T-cell (primary cell): ENCODE measurements around the gene LGI4. TPM values are rescaled to one million over a fixed set of nuclear protein-coding genes. Genes with fewer than 3 reads are reported as not detected.
A peak's percentile ranks its signal among the peaks of the same experiment; 100 is the strongest.

Experiments
- ATAC-seq, 4 experiments: fragments of 200-7000 bp in 3 of 4; fragments of 150-1000 bp in 1 of 4; cut with Tn5 transposase; replicated peaks in 1 of 4; 1 replicate in 3 of 4; 2 replicates in 1 of 4; pipeline ENCODE4 v1.10.0; 2021; ENCODE audit warnings: moderate library complexity in 3 of 4, mild to moderate bottlenecking in 2 of 4, moderate number of reproducible peaks in 1 of 4
- CTCF ChIA-PET, 2 donors: fragments of 300-600 bp; sonication (Branson Sonifier 250); formaldehyde crosslinking; loops; one replicate each; lab custom pipeline; 2022; ENCODE audit warnings: antibody characterized with exemption in 2 of 2; lab: Charles Lee
- POLR2A ChIA-PET, 2 donors: fragments of 300-600 bp; sonication (Branson Sonifier 250); formaldehyde crosslinking; loops; one replicate each; lab custom pipeline; 2022; ENCODE audit warnings: antibody characterized with exemption in 2 of 2; lab: Charles Lee
- DNase-seq, 35 experiments: peaks; one replicate each; pipeline versions ENCODE4 v3.0.0 to v3.0.0-alpha.2; 2013 to 2023
- H3K27ac ChIP-seq: one replicate; pipeline ENCODE4 v1.5.1; 2013; ENCODE audit warnings: low read length
- H3K27me3 ChIP-seq, 2 experiments: replicated peaks in 1 of 2; 1 replicate in 1 of 2; 2 replicates in 1 of 2; pipeline versions ENCODE4 v1.6.1 to v1.7.0; 2013; ENCODE audit warnings: low read length in 1 of 2, mixed read lengths in 1 of 2; ENCODE audit not compliant: control insufficient read depth in 2 of 2, insufficient read depth in 2 of 2; ENCODE audit errors: extremely low read depth in 1 of 2
- H3K36me3 ChIP-seq, 2 donors: 1 replicate in 1 of 2; 2 replicates in 1 of 2; pipeline versions ENCODE4 v1.6.1 to v1.7.0; 2013; ENCODE audit warnings: low read length in 1 of 2; ENCODE audit not compliant: control insufficient read depth in 2 of 2, insufficient read depth in 1 of 2; ENCODE audit errors: extremely low read depth in 1 of 2
- H3K4me1 ChIP-seq, 2 experiments: 1 replicate in 1 of 2; 2 replicates in 1 of 2; pipeline versions ENCODE4 v1.6.1 to v1.7.0; 2013; ENCODE audit warnings: low read length in 2 of 2, mixed read lengths in 1 of 2; ENCODE audit not compliant: insufficient read depth in 2 of 2, control insufficient read depth in 1 of 2; ENCODE audit errors: extremely low read depth in 1 of 2
- H3K4me3 ChIP-seq, 2 donors: 1 replicate in 1 of 2; 2 replicates in 1 of 2; pipeline versions ENCODE4 v1.5.1 to v1.7.0; 2013; ENCODE audit warnings: mild to moderate bottlenecking in 2 of 2, low read length in 1 of 2, moderate library complexity in 1 of 2; ENCODE audit not compliant: control insufficient read depth in 1 of 2; ENCODE audit errors: extremely low read depth in 1 of 2
- H3K9me3 ChIP-seq: 2 replicates; pipeline ENCODE4 v1.7.0; 2013
- H3K27ac Mint-ChIP-seq, 2 donors: one replicate each; pipeline ENCODE4 v1.8.0; 2020 to 2021; ENCODE audit warnings: mild to moderate bottlenecking in 2 of 2, mixed read lengths in 2 of 2
- H3K27me3 Mint-ChIP-seq, 2 donors: one replicate each; pipeline ENCODE4 v1.8.0; 2021 to 2022; ENCODE audit warnings: mixed read lengths in 2 of 2
- H3K36me3 Mint-ChIP-seq: one replicate; pipeline ENCODE4 v1.8.0; 2021; ENCODE audit warnings: mixed read lengths
- H3K4me1 Mint-ChIP-seq, 3 donors: one replicate each; pipeline ENCODE4 v1.8.0; 2020 to 2022; ENCODE audit warnings: mixed read lengths in 3 of 3, mild to moderate bottlenecking in 1 of 3
- H3K4me3 Mint-ChIP-seq, 3 donors: one replicate each; pipeline ENCODE4 v1.8.0; 2020 to 2022; ENCODE audit warnings: mild to moderate bottlenecking in 3 of 3, mixed read lengths in 3 of 3, moderate library complexity in 3 of 3
- H3K9me3 Mint-ChIP-seq, 3 donors: one replicate each; pipeline ENCODE4 v1.8.0; 2020 to 2022; ENCODE audit warnings: mixed read lengths in 3 of 3
- WGBS: methylation state at CpG from one replicate; pipeline ENCODE4 v1.1.5; 2013; ENCODE audit warnings: missing lambda C conversion rate; ENCODE audit not compliant: insufficient coverage; 5-methylcytosine and 5-hydroxymethylcytosine counted together
- total RNA-seq, 35 experiments: library from RNA in 6 of 35; stranded (reverse) in 6 of 35; fragments of 120-200 nt in 1 of 35; gene quantifications; one replicate each; pipeline versions ENCODE4 v1.2.1 to v1.2.4 and lab custom pipeline; 2013 to 2026

Gene LGI4
- total RNA-seq, 5 donors from 2014 or later (not counting 1 experiment from before 2014, with no cell fraction given), result 0.15 to 1.1 (median 0.89) TPM

DNA sequence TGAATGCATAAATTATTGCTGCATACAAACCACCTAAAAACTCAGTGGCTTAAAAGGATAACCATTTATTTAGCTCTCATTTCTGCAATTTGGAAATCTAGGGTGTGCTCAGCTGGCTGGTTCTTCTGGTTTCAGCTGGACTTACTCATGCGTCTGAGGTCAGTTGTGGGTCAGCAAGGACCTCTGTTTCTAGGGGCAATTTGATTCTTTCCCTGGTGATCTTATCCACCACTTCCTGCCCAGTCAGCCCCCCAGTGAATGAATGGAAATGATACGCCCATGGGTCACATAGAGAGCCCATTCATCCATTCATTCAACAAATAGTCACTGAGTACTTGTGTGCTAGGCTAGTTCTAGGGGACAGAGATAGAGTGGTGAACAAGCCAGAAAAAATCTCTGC lies 29.6 kb upstream of the LGI4 start:
- POLR2A ChIA-PET, result no interaction called here
- no peak for ATAC-seq
- DNase-seq, result no peak

DNA sequence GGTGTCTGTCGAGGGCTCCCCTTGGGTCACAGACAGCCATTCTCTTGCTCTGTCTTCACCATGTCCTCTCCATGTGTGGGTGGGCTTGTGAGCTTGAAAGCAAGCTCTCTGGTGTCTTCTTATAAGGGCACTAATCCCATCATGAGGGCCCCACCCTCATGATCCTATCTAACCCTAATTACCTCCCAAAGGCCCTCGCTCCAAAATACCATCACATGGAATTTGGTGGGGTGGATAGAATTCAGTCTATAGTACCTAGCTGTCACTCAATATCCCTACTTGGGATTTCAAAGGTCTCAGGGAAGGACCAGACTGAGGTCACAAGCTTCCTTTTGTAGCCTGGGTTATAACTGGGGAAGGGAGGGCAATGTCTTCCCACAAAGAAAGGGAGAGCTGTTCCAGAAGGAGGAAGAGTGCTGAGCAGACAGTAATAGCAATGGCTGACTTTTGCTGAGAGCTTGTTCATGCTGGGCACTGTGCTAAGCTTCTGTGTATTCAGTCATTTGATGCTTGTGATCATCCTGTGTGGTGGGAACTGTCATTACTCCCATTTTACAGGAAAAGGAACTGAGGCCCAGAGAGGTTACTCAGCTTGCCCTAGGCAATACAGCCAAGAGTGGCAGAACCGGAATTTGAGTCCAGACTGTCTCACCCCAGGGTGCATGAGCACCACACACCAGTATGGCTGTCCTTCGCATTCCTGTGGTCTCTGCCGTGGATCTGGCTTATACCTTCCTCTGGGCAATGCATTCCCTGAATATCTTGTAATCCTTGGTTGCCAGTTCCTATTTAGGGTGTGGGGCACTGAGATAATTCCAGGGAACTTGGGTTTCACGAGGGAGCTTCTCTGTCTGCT lies 27.8 kb upstream of the LGI4 start:
- DNase-seq (no peak), ATAC-seq (no peak)
- POLR2A ChIA-PET, result interaction anchor here in 1 of 2 donors (1.0 kb wide), 1 partner anchor 161 kb away, joined by 3 read pairs; no protein-coding TSS in a partner anchor
- Mint-ChIP-seq H3K4me1 (peaks cover 43 to 68% (median 54%) of the 10 kb centered on the region in 3 donors), H3K27me3 (no peaks in the 10 kb centered on the region), H3K36me3 (peaks cover 93% of the 10 kb centered on the region), H3K27ac (peak overlapping the region; percentile 77 to 80), H3K4me3 (peak overlapping the region in 2 of 3 donors; percentile 6 to 13), H3K9me3 (peaks cover 4 to 15% (median 9%) of the 10 kb centered on the region in 3 donors)
- peaks cover 10 to 22% of the 10 kb centered on the region in 2 experiments for H3K4me1 ChIP-seq
- H3K36me3 ChIP-seq, result peaks cover 35 to 96% of the 10 kb centered on the region in 2 donors
- CTCF ChIA-PET, result interaction anchor here in 1 of 2 donors (0.5 to 1.3 kb wide), 5 partner anchors 9 to 544 kb away, joined by 3 to 7 read pairs (median 5); no protein-coding TSS in a partner anchor
- no peaks in the 10 kb centered on the region for H3K27me3 ChIP-seq
- H3K27ac ChIP-seq, result no peak overlapping the region
- 100% methylated on average over 4 of the region's 6 CpGs for WGBS
- H3K4me3 ChIP-seq, result no peak overlapping the region
- H3K9me3 ChIP-seq, result no peaks in the 10 kb centered on the region

More for the DNA sequence above, 29.6 kb upstream of the LGI4 start:
- no CpG with 5 or more reads among the region's 2 CpGs for WGBS
- Histone ChIP-seq H3K4me1 (peaks cover 13 to 25% of the 10 kb centered on the region in 2 experiments), H3K27me3 (no peaks in the 10 kb centered on the region), H3K9me3 (no peaks in the 10 kb centered on the region), H3K4me3 (no peak overlapping the region), H3K36me3 (peaks cover 38 to 91% of the 10 kb centered on the region in 2 donors), H3K27ac (no peak overlapping the region)
- H3K4me3 Mint-ChIP-seq, result no peak overlapping the region
- CTCF ChIA-PET, result interaction anchor here in 1 of 2 donors (0.7 kb wide), 1 partner anchor 39 kb away, joined by 3 read pairs; no protein-coding TSS in a partner anchor
- H3K27ac Mint-ChIP-seq, result peak overlapping the region; percentile 63 to 77
- H3K9me3 Mint-ChIP-seq, result peaks cover 4 to 15% (median 9%) of the 10 kb centered on the region in 3 donors
- no peaks in the 10 kb centered on the region for H3K27me3 Mint-ChIP-seq
- peaks cover 82% of the 10 kb centered on the region for H3K36me3 Mint-ChIP-seq
- peaks cover 41 to 62% (median 48%) of the 10 kb centered on the region in 3 donors for H3K4me1 Mint-ChIP-seq

DNA sequence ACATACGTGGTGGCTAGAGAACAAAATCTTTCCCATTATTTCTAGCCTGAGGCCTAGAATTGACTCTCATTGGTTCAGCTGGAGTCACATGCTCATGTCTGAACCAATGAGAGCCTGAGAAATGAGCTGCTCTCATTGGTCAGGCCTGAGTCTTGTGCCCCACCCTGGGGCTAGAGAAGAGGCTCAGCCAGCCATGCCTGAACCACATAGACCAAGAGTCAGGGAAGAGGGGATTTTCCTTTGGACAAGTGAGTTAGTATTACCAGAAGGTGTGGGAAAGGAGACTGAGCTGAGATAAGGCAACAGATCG lies 26.5 kb upstream of the LGI4 start:
- Histone ChIP-seq H3K36me3 (peaks cover 25 to 98% of the 10 kb centered on the region in 2 donors), H3K27me3 (no peaks in the 10 kb centered on the region), H3K4me1 (peaks cover 1 to 22% of the 10 kb centered on the region in 2 experiments), H3K4me3 (no peak overlapping the region), H3K27ac (peak overlapping the region; percentile 31), H3K9me3 (no peaks in the 10 kb centered on the region)
- ATAC-seq (no peak), DNase-seq (no peak)
- H3K27ac Mint-ChIP-seq, result peak overlapping the region; percentile 50 to 78
- CTCF ChIA-PET, result interaction anchor here in 1 of 2 donors (1.3 kb wide), 1 partner anchor 20 kb away, joined by 7 read pairs; no protein-coding TSS in a partner anchor
- WGBS, result 100% methylated on average over 2 of the region's 2 CpGs
- POLR2A ChIA-PET, result interaction anchor here in 1 of 2 donors (1.0 kb wide), 1 partner anchor 160 kb away, joined by 3 read pairs; no protein-coding TSS in a partner anchor
- peaks cover 4 to 12% (median 9%) of the 10 kb centered on the region in 3 donors for H3K9me3 Mint-ChIP-seq
- no peak overlapping the region for H3K4me3 Mint-ChIP-seq
- peaks cover 90% of the 10 kb centered on the region for H3K36me3 Mint-ChIP-seq
- H3K4me1 Mint-ChIP-seq, result peaks cover 38 to 68% (median 54%) of the 10 kb centered on the region in 3 donors
- H3K27me3 Mint-ChIP-seq, result no peaks in the 10 kb centered on the region

DNA sequence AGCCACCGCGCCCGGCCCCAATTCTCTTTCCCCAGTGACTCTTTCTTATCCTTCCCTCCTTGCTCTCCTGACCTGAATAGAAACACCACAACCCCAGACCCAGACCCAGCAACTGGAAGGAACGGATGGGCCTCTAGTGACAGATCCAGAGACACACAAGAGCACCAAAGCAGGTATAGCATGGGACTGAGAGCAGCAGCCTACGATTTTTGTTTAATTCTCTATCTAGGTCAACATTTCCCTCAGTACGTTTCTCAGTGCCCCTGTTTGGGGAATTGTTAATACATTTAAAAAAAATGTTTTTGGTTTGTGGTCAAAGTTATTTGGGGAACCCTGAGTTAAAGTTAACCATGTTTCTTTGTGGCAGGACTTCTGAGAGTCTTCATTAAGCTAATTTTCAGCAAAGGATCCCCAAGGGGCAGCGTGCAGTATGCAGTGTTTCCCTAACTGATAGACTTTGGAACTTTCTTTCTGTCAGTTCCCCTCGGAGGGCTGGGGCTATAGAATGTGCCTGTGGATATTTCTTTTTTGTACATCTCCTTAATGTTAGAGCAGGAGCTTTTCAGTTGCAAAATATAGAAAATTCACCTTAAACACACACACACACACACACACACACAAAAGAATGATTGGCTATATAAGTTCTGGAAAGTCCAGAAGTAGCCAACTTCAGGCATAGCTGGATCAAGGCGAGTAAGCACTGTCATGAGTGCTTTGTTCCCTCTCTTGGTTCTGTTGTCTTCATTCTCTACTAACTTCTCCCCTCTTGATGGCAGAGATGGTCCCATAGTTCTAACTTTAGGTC lies 26.0 kb upstream of the LGI4 start:
- no peak for DNase-seq
- WGBS, result 100% methylated on average over 5 of the region's 9 CpGs
- no peak for ATAC-seq
- Histone ChIP-seq H3K4me1 (peaks cover 6 to 25% of the 10 kb centered on the region in 2 experiments), H3K4me3 (no peak overlapping the region), H3K27me3 (no peaks in the 10 kb centered on the region), H3K27ac (peak overlapping the region; percentile 31), H3K9me3 (no peaks in the 10 kb centered on the region), H3K36me3 (peaks cover 20 to 94% of the 10 kb centered on the region in 2 donors)
- no peaks in the 10 kb centered on the region for H3K27me3 Mint-ChIP-seq
- peak overlapping the region; percentile 78 to 87 for H3K27ac Mint-ChIP-seq
- POLR2A ChIA-PET, result no interaction called here
- peaks cover 4 to 11% (median 9%) of the 10 kb centered on the region in 3 donors for H3K9me3 Mint-ChIP-seq
- no peak overlapping the region for H3K4me3 Mint-ChIP-seq
- CTCF ChIA-PET, result no interaction called here
- H3K36me3 Mint-ChIP-seq, result peaks cover 90% of the 10 kb centered on the region
- peaks cover 42 to 68% (median 58%) of the 10 kb centered on the region in 3 donors for H3K4me1 Mint-ChIP-seq

DNA sequence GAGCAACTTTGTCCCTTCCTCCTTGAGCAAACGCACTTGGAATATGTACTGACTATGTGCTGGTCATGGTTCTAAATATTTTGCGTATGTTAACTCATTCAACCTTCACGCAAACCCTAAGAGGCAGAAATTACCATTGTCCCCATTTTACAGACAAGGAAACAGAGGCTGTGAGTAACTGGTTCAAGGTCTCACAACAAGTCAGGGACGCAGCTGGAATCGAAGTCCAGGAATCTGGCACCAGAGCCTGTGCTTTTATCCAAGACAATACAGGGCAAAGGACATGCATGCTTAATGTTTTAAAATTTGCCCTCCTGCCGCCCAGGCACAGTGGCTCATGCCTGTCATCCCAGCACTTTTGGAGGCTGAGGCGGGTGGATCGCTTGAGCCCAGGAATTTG lies 24.7 kb upstream of the LGI4 start:
- Mint-ChIP-seq H3K4me1 (peaks cover 52 to 71% (median 60%) of the 10 kb centered on the region in 3 donors), H3K9me3 (peaks cover 4 to 6% (median 5%) of the 10 kb centered on the region in 3 donors), H3K27me3 (no peaks in the 10 kb centered on the region), H3K4me3 (no peak overlapping the region), H3K27ac (peak overlapping the region; percentile 66 to 91), H3K36me3 (peaks cover 79% of the 10 kb centered on the region)
- Histone ChIP-seq H3K36me3 (peaks cover 15 to 82% of the 10 kb centered on the region in 2 donors), H3K4me1 (peaks cover 8 to 32% of the 10 kb centered on the region in 2 experiments), H3K4me3 (no peak overlapping the region), H3K27ac (no peak overlapping the region), H3K27me3 (no peaks in the 10 kb centered on the region), H3K9me3 (no peaks in the 10 kb centered on the region)
- CTCF ChIA-PET, result no interaction called here
- ATAC-seq, result no peak
- DNase-seq, result no peak
- POLR2A ChIA-PET, result interaction anchor here in 1 of 2 donors (0.7 kb wide), 1 partner anchor 637 kb away, joined by 3 read pairs; no protein-coding TSS in a partner anchor
- 99% methylated on average over 7 of the region's 8 CpGs for WGBS

DNA sequence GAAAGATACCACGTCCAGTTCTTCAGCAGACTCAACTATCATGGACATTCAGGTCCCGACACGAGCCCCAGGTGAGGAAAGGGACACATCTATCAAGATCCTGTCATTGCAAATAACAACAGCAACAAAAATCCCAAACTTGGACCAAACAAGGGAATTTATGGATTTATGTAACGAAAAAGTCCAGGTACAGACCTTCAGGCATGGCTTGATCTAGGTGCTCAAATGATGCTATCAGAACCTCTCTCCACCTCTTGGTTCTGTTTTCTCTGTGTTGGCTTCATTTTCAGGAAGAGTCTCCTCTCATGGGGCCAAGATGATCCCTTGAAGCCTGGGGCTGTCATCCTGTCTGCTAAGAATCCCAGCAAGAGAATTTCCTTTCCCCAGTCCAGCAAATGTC lies 22.6 kb upstream of the LGI4 start:
- Mint-ChIP-seq H3K36me3 (peaks cover 58% of the 10 kb centered on the region), H3K9me3 (peaks cover 0 to 4% (median 3%) of the 10 kb centered on the region in 3 donors), H3K4me1 (peaks cover 56 to 70% (median 70%) of the 10 kb centered on the region in 3 donors), H3K27ac (peak overlapping the region; percentile 98 to 99), H3K27me3 (no peaks in the 10 kb centered on the region), H3K4me3 (peak overlapping the region in 2 of 3 donors; percentile 28 to 99)
- 83% methylated on average over 2 of the region's 4 CpGs for WGBS
- no peak for DNase-seq
- H3K27ac ChIP-seq, result peak overlapping the region; percentile 92
- H3K36me3 ChIP-seq, result peaks cover 3 to 60% of the 10 kb centered on the region in 2 donors
- H3K4me1 ChIP-seq, result peaks cover 10 to 46% of the 10 kb centered on the region in 2 experiments
- no peak overlapping the region for H3K4me3 ChIP-seq
- ChIA-PET CTCF (no interaction called here), POLR2A (no interaction called here)
- ATAC-seq, result no peak
- H3K27me3 ChIP-seq, result no peaks in the 10 kb centered on the region
- H3K9me3 ChIP-seq, result no peaks in the 10 kb centered on the region
